Measurements from ENCODE around the gene HDHD5.

GRCh38 chr22:17090550-17090949, 68.5 kb downstream of the HDHD5 start:
- TF ChIP-seq CTCF (IDR thresholded peaks at IDR 0.05) (no peak), EZH2 (IDR thresholded peaks at IDR 0.05) (no peak), EZH2phosphoT487 (IDR thresholded peaks at IDR 0.05) (no peak)

Measured in neural progenitor cell (in vitro differentiated cells).